HepG2 (cell line): Measurements from ENCODE around the gene ERCC6. TPM values are rescaled to one million over a fixed set of nuclear protein-coding genes. Genes with fewer than 3 reads are reported as not detected.

Source experiments
- ATF7 ChIP-seq, 2 experiments: fragments of 450-650 bp in 1 of 2; sonication (generic) in 1 of 2; formaldehyde crosslinking in 1 of 2; IDR thresholded peaks; 2 replicates each; pipeline versions ENCODE4 v1.4.0 to v1.6.1; 2016 to 2020; ENCODE audit warnings: antibody characterized with exemption in 1 of 2, mild to moderate bottlenecking in 1 of 2, missing genetic modification reagents in 1 of 2
- CCAR2 ChIP-seq: fragments of 200-400 bp; formaldehyde crosslinking; optimal IDR thresholded peaks from 2 replicates; pipeline ENCODE3; 2018; ENCODE audit warnings: low read depth, mild to moderate bottlenecking, low read length, moderate library complexity
- CEBPB ChIP-seq: IDR thresholded peaks from 2 replicates; pipeline ENCODE4 v1.6.1; 2011; ENCODE audit warnings: low read depth, low read length, improper control_type of control experiment, borderline replicate concordance
- ETV6 ChIP-seq: sonication (generic); formaldehyde crosslinking; conservative IDR thresholded peaks from 2 replicates; pipeline ENCODE4 v1.4.0; 2020; ENCODE audit warnings: missing genetic modification reagents
- FOSL2 ChIP-seq: sonication (generic); formaldehyde crosslinking; IDR thresholded peaks from 2 replicates; pipeline ENCODE4 v1.4.0; 2020; ENCODE audit warnings: missing genetic modification reagents
- FOXA1 ChIP-seq, 2 experiments: fragments of 450-650 bp in 1 of 2; sonication (generic) in 1 of 2; formaldehyde crosslinking in 1 of 2; IDR thresholded peaks; 2 replicates each; pipeline versions ENCODE4 v1.4.0 to v1.6.1; 2016 to 2020; ENCODE audit warnings: missing genetic modification reagents in 1 of 2
- ISX ChIP-seq: sonication (generic); formaldehyde crosslinking; conservative IDR thresholded peaks from 2 replicates; pipeline ENCODE4 v1.5.0; 2020; ENCODE audit warnings: missing genetic modification reagents
- KAT7 ChIP-seq: IDR thresholded peaks from 2 replicates; pipeline ENCODE4 v1.6.1; 2018; ENCODE audit warnings: borderline replicate concordance, missing compliant biosample characterization
- MAFF ChIP-seq: IDR thresholded peaks from 2 replicates; pipeline ENCODE4 v1.6.1; 2011; ENCODE audit warnings: low read depth, low read length, improper control_type of control experiment
- MIXL1 ChIP-seq: IDR thresholded peaks from 2 replicates; pipeline ENCODE4 v1.6.1; 2016
- MXI1 ChIP-seq: IDR thresholded peaks from 3 replicates; pipeline ENCODE4 v1.6.1; 2012; ENCODE audit warnings: low read depth, low read length, inconsistent platforms, borderline replicate concordance
- NFATC3 ChIP-seq: sonication (generic); formaldehyde crosslinking; IDR thresholded peaks from 2 replicates; pipeline ENCODE4 v1.5.1; 2020; ENCODE audit warnings: mild to moderate bottlenecking, missing genetic modification reagents
- NR2F2 ChIP-seq: IDR thresholded peaks from 2 replicates; pipeline ENCODE4 v1.6.1; 2012; ENCODE audit warnings: low read depth, inconsistent platforms, borderline replicate concordance
- PLSCR1 ChIP-seq: sonication (generic); formaldehyde crosslinking; IDR thresholded peaks from 2 replicates; pipeline ENCODE4 v1.5.0; 2020; ENCODE audit warnings: missing genetic modification reagents, mild to moderate bottlenecking, borderline replicate concordance
- RBAK ChIP-seq: sonication (generic); formaldehyde crosslinking; IDR thresholded peaks from 2 replicates; pipeline ENCODE4 v1.5.1; 2020; ENCODE audit warnings: mild to moderate bottlenecking, missing genetic modification reagents
- SALL2 ChIP-seq: sonication (generic); formaldehyde crosslinking; IDR thresholded peaks from 2 replicates; pipeline ENCODE4 v1.8.1; 2023; ENCODE audit warnings: mild to moderate bottlenecking, missing genetic modification reagents, inconsistent platforms
- SKI ChIP-seq: fragments of 450-650 bp; IDR thresholded peaks from one replicate; pipeline ENCODE4 v1.6.1; 2018; ENCODE audit warnings: mild to moderate bottlenecking; ENCODE audit not compliant: partially characterized antibody
- SMYD3 ChIP-seq: sonication (generic); formaldehyde crosslinking; IDR thresholded peaks from 2 replicates; pipeline ENCODE4 v1.8.1; 2023; ENCODE audit warnings: mild to moderate bottlenecking, missing genetic modification reagents
- ZIK1 ChIP-seq: sonication (generic); formaldehyde crosslinking; IDR thresholded peaks from 2 replicates; pipeline ENCODE4 v1.5.0; 2020; ENCODE audit warnings: mild to moderate bottlenecking, low read depth, missing genetic modification reagents, borderline replicate concordance
- ZNF12 ChIP-seq: sonication (generic); formaldehyde crosslinking; IDR thresholded peaks from 2 replicates; pipeline ENCODE4 v1.5.0; 2020; ENCODE audit warnings: missing genetic modification reagents
- ZNF317 ChIP-seq: sonication (generic); formaldehyde crosslinking; IDR thresholded peaks from 2 replicates; pipeline ENCODE4 v1.5.0; 2020; ENCODE audit warnings: mild to moderate bottlenecking, missing genetic modification reagents
- ZNF619 ChIP-seq: sonication (generic); formaldehyde crosslinking; IDR thresholded peaks from 2 replicates; pipeline ENCODE4 v1.4.0; 2020; ENCODE audit warnings: mild to moderate bottlenecking, missing genetic modification reagents
- ZNF792 ChIP-seq: IDR thresholded peaks from 2 replicates; pipeline ENCODE4 v1.6.1; 2016
- polyA plus RNA-seq, 8 experiments: library from polyadenylated mRNA; depleted of rRNA in 3 of 8; stranded (reverse) in 7 of 8; unstranded in 1 of 8; fragments of >200 nt; fragmentation: Illumina TruSeq in 4 of 8; extraction: Trizol in 4 of 8; gene quantifications; 2 replicates each; pipeline versions ENCODE4 v1.2.1 to v1.2.3, GENCODE V29; 2011 to 2016; ENCODE audit warnings: low read depth in 4 of 8, missing spikeins in 1 of 8, mixed read lengths in 1 of 8; ENCODE audit not compliant: insufficient read depth in 1 of 8
- total RNA-seq, 5 experiments: library from RNA; depleted of rRNA; stranded (reverse); fragments of >200 nt; fragmentation: Illumina TruSeq; extraction: Trizol; gene quantifications; 2 replicates each; pipeline ENCODE4 v1.2.3, GENCODE V29; 2016; ENCODE audit warnings: low read depth in 1 of 5
- TF ChIP-seq, protein P1 (sequence below): sonication (generic); formaldehyde crosslinking; IDR thresholded peaks from 2 replicates; pipeline ENCODE4 v1.4.0; 2020; ENCODE audit warnings: low read depth, mild to moderate bottlenecking, missing genetic modification reagents
- TF ChIP-seq, protein P2 (sequence below): sonication (generic); formaldehyde crosslinking; IDR thresholded peaks from 2 replicates; pipeline ENCODE4 v1.4.0; 2020; ENCODE audit warnings: mild to moderate bottlenecking, missing genetic modification reagents
- TF ChIP-seq, protein P3 (sequence below): sonication (generic); formaldehyde crosslinking; IDR thresholded peaks from 2 replicates; pipeline ENCODE4 v1.4.0; 2020; ENCODE audit warnings: mild to moderate bottlenecking, missing genetic modification reagents
- TF ChIP-seq, protein P4 (sequence below): IDR thresholded peaks from 2 replicates; pipeline ENCODE4 v1.6.1; 2016; ENCODE audit warnings: low read depth

ERCC6 gene
- total and polyA plus RNA-seq, 2 of the 13 experiments (the other 11 are each of a cell fraction or from before 2014, with no cell fraction given): 5.1 to 9.8 TPM

DNA sequence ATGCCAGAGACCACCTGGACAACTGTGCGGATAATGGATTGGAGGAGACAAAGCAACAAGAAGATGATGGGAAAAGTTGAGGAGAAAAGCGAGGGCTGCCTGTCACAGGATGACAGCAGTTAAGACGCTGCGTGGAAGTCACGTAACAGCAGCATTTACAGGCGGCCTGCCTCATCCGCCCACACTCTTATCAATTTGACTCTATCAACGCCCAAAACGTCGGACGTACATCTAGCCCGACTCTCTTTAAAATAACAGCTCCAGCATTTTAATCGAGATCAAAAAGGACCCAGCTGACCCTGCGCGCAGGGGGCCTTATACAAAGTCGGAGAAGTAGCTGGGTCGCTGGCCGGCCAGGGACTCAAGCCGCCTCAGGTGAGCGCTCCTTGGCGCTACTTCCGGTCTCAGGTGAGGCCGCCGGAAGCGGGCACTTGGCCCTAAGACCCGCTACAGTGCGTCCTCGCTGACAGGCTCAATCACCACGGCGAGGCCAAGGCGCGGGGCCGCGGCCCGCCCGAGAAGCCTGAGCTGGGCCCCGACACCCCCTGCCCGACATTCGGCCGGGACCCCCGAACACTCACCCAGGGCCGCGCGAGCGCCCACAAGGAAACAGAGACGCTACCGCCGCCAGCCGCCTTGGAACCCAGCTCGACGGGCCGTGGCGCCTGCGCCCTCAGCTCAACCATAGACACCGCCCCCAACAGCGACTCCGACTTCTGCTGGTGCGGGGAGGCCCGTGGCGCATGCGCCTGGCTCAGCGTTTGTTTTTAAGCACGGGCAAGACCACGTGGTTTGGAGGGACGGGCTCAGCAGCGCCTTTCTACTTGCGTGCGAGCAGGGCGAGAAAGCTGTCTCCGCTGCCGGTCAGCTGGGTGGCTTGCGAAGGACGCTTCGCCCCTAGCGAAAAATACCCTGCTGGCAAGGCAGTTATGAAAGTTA is at the start of gene ERCC6 (continued):
- TF ChIP-seq ZIK1 (CRISPR knock-in tag): no peak
- TF ChIP-seq ZNF317 (CRISPR knock-in tag): peak; percentile 73
- no peak for TF ChIP-seq ZNF12 (CRISPR knock-in tag)
- TF ChIP-seq, protein P1, sequence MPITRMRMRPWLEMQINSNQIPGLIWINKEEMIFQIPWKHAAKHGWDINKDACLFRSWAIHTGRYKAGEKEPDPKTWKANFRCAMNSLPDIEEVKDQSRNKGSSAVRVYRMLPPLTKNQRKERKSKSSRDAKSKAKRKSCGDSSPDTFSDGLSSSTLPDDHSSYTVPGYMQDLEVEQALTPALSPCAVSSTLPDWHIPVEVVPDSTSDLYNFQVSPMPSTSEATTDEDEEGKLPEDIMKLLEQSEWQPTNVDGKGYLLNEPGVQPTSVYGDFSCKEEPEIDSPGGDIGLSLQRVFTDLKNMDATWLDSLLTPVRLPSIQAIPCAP (CRISPR knock-in tag): no peak
- TF ChIP-seq NFATC3: no peak
- peak; percentile 95; the same call in 2 of the 3 replicates for TF ChIP-seq MXI1
- TF ChIP-seq ZNF619 (CRISPR knock-in tag): peak; percentile 60; the same call in 1 of the 2 replicates
- TF ChIP-seq CCAR2: no peak
- peak; percentile 86 for TF ChIP-seq SALL2 (CRISPR knock-in tag)
- TF ChIP-seq, protein P2, sequence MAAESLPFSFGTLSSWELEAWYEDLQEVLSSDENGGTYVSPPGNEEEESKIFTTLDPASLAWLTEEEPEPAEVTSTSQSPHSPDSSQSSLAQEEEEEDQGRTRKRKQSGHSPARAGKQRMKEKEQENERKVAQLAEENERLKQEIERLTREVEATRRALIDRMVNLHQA: no peak
- no peak for TF ChIP-seq PLSCR1 (CRISPR knock-in tag)
- TF ChIP-seq SKI: no peak
- no peak; the same call in 1 of the 2 replicates for TF ChIP-seq ETV6 (CRISPR knock-in tag)
- TF ChIP-seq, protein P3, sequence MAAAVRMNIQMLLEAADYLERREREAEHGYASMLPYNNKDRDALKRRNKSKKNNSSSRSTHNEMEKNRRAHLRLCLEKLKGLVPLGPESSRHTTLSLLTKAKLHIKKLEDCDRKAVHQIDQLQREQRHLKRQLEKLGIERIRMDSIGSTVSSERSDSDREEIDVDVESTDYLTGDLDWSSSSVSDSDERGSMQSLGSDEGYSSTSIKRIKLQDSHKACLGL (CRISPR knock-in tag): peak; percentile 80
- TF ChIP-seq ZNF792 (CRISPR knock-in tag): no peak
- no peak for TF ChIP-seq MIXL1 (CRISPR knock-in tag)
- TF ChIP-seq SMYD3 (CRISPR knock-in tag): peak; percentile 92
- 0 out of 2 replicates have a peak, but pooled peaks have one; percentile 58 for TF ChIP-seq KAT7 (CRISPR knock-in tag)
- no peak for TF ChIP-seq ATF7 (IDR thresholded peaks at IDR 0.05)
- no peak; the same call in 1 of the 2 replicates for TF ChIP-seq ATF7 (CRISPR knock-in tag; IDR thresholded peaks at IDR 0.05)
- no peak for TF ChIP-seq MAFF
- 0 out of 2 replicates have a peak, but pooled peaks have one; percentile 35 for TF ChIP-seq RBAK (CRISPR knock-in tag)
- no peak for TF ChIP-seq FOSL2 (CRISPR knock-in tag)
- no peak for TF ChIP-seq FOXA1 (IDR thresholded peaks at IDR 0.05)
- 0 out of 2 replicates have a peak, but pooled peaks have one; percentile 12 for TF ChIP-seq FOXA1 (CRISPR knock-in tag; IDR thresholded peaks at IDR 0.05)
- no peak; the same call in 1 of the 2 replicates for TF ChIP-seq NR2F2
- TF ChIP-seq, protein P4, sequence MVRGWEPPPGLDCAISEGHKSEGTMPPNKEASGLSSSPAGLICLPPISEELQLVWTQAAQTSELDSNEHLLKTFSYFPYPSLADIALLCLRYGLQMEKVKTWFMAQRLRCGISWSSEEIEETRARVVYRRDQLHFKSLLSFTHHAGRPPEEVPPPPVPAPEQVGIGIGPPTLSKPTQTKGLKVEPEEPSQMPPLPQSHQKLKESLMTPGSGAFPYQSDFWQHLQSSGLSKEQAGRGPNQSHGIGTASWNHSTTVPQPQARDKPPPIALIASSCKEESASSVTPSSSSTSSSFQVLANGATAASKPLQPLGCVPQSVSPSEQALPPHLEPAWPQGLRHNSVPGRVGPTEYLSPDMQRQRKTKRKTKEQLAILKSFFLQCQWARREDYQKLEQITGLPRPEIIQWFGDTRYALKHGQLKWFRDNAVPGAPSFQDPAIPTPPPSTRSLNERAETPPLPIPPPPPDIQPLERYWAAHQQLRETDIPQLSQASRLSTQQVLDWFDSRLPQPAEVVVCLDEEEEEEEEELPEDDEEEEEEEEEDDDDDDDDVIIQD (CRISPR knock-in tag): no peak
- no peak for TF ChIP-seq ISX (CRISPR knock-in tag)
- no peak for TF ChIP-seq CEBPB
